ENCODE measurements around the gene DLD. TPM values are rescaled to one million over a fixed set of nuclear protein-coding genes. Genes with fewer than 3 reads are reported as not detected.
"Not testable (repeated sequence)": the region's sequence is repeated elsewhere in the genome, so short reads cannot be mapped to it uniquely, and the experiment has no call there.

Gene DLD
- total RNA-seq, 1 donor from 2014 or later = 89.9 TPM

DNA sequence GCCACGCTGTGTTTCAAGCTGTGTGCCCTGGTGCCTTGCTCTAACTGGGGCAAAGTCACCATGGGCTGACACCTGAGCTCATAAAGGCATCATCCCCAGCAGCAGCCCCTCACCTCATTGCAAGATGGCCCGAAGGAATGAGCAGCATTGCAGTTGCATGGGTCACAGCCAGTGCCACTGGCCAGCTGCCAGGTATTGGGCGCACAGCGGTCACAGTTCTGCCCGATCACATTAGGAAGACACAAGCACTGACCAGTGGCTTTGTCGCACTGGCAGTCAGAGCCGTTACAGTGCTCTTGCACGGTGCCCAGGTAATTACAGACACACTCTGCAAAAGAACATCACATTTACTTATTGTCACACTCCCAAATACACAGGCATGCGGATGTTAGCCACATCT lies 60.9 kb downstream of the DLD start:
- TF ChIP-seq, protein P1, sequence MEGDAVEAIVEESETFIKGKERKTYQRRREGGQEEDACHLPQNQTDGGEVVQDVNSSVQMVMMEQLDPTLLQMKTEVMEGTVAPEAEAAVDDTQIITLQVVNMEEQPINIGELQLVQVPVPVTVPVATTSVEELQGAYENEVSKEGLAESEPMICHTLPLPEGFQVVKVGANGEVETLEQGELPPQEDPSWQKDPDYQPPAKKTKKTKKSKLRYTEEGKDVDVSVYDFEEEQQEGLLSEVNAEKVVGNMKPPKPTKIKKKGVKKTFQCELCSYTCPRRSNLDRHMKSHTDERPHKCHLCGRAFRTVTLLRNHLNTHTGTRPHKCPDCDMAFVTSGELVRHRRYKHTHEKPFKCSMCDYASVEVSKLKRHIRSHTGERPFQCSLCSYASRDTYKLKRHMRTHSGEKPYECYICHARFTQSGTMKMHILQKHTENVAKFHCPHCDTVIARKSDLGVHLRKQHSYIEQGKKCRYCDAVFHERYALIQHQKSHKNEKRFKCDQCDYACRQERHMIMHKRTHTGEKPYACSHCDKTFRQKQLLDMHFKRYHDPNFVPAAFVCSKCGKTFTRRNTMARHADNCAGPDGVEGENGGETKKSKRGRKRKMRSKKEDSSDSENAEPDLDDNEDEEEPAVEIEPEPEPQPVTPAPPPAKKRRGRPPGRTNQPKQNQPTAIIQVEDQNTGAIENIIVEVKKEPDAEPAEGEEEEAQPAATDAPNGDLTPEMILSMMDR (IDR thresholded peaks at IDR 0.05; ENCODE audit: unreplicated experiment) = no peak

GRCh38 chr7:107953265-107953923 lies 62.4 kb downstream of the DLD start:
- peaks cover 3% of the 10 kb centered on the region for H3K27me3 Mint-ChIP-seq (ENCODE audit: unreplicated experiment)
- H3K4me3 Mint-ChIP-seq (ENCODE audit: unreplicated experiment) = no peak overlapping the region
- no peak for DNase-seq (ENCODE audit: low spot score)
- TF ChIP-seq, protein P1 (IDR thresholded peaks at IDR 0.05; ENCODE audit: unreplicated experiment) = no peak
- no peaks in the 10 kb centered on the region for H3K9me3 Mint-ChIP-seq (ENCODE audit: unreplicated experiment)
- peaks cover 4% of the 10 kb centered on the region for H3K4me1 Mint-ChIP-seq (ENCODE audit: unreplicated experiment)
- H3K36me3 Mint-ChIP-seq (ENCODE audit: low read depth, unreplicated experiment) = peaks cover 76% of the 10 kb centered on the region
- peak overlapping the region; percentile 2 for H3K27ac Mint-ChIP-seq (ENCODE audit: unreplicated experiment)

More for the DNA sequence above, 60.9 kb downstream of the DLD start:
- H3K36me3 Mint-ChIP-seq (ENCODE audit: low read depth, unreplicated experiment) = peaks cover 79% of the 10 kb centered on the region
- no peaks in the 10 kb centered on the region for H3K9me3 Mint-ChIP-seq (ENCODE audit: unreplicated experiment)
- H3K4me3 Mint-ChIP-seq (ENCODE audit: unreplicated experiment) = no peak overlapping the region
- DNase-seq (ENCODE audit: low spot score) = no peak
- peaks cover 3% of the 10 kb centered on the region for H3K27me3 Mint-ChIP-seq (ENCODE audit: unreplicated experiment)
- H3K4me1 Mint-ChIP-seq (ENCODE audit: unreplicated experiment) = peaks cover 16% of the 10 kb centered on the region
- H3K27ac Mint-ChIP-seq (ENCODE audit: unreplicated experiment) = no peak overlapping the region

DNA sequence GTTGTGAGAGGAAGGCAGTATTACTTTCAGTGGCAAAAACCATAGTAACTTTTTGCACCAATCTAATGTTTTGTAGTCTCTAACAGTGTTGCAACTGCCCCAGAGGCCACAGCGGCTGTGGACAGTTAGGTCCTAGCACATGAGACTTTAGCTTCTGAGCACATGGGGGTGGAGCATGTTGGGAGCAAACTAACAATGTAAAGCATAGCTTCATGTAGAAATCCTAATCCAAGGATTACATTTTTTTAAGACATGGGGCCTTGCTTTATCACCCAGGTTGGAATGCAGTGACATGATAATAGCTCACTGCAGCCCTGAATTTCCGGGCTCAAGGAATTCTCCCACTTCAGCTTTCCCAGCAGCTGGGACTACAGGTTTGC lies 62.9 kb downstream of the DLD start:
- H3K4me1 Mint-ChIP-seq (ENCODE audit: unreplicated experiment) = peaks cover under 1% of the 10 kb centered on the region
- peaks cover 3% of the 10 kb centered on the region for H3K27me3 Mint-ChIP-seq (ENCODE audit: unreplicated experiment)
- H3K4me3 Mint-ChIP-seq (ENCODE audit: unreplicated experiment) = no peak overlapping the region
- no peak for DNase-seq (ENCODE audit: low spot score)
- H3K9me3 Mint-ChIP-seq (ENCODE audit: unreplicated experiment) = no peaks in the 10 kb centered on the region
- TF ChIP-seq, protein P1 (IDR thresholded peaks at IDR 0.05; ENCODE audit: unreplicated experiment) = no peak
- H3K27ac Mint-ChIP-seq (ENCODE audit: unreplicated experiment) = peak overlapping the region; percentile 2
- peaks cover 78% of the 10 kb centered on the region for H3K36me3 Mint-ChIP-seq (ENCODE audit: low read depth, unreplicated experiment)

GRCh38 chr7:107955394-107955793 lies 64.4 kb downstream of the DLD start:
- Mint-ChIP-seq H3K27me3 (ENCODE audit: unreplicated experiment) (peaks cover 5% of the 10 kb centered on the region), H3K4me3 (ENCODE audit: unreplicated experiment) (no peak overlapping the region), H3K27ac (ENCODE audit: unreplicated experiment) (peak overlapping the region; percentile 25), H3K9me3 (ENCODE audit: unreplicated experiment) (no peaks in the 10 kb centered on the region), H3K4me1 (ENCODE audit: unreplicated experiment) (no peaks in the 10 kb centered on the region), H3K36me3 (ENCODE audit: low read depth, unreplicated experiment) (peaks cover 78% of the 10 kb centered on the region)
- TF ChIP-seq, protein P1 (IDR thresholded peaks at IDR 0.05; ENCODE audit: unreplicated experiment) = no peak
- no peak for DNase-seq (ENCODE audit: low spot score)

- not testable (repeated sequence) for H3K4me3 Mint-ChIP-seq (ENCODE audit: unreplicated experiment); H3K9me3 Mint-ChIP-seq (ENCODE audit: unreplicated experiment); DNase-seq (ENCODE audit: low spot score); H3K27me3 Mint-ChIP-seq (ENCODE audit: unreplicated experiment); H3K27ac Mint-ChIP-seq (ENCODE audit: unreplicated experiment); H3K4me1 Mint-ChIP-seq (ENCODE audit: unreplicated experiment)
- peaks cover 78% of the 10 kb centered on the region for H3K36me3 Mint-ChIP-seq (ENCODE audit: low read depth, unreplicated experiment)
Observed at GRCh38 chr7:107956950-107957349, 66.0 kb downstream of the DLD start.
